Left renal cortex interstitium (tissue), 4 donors: ENCODE measurements around the gene TMEM120B. TPM values are rescaled to one million over a fixed set of nuclear protein-coding genes. Genes with fewer than 3 reads are reported as not detected.

Experiments used
- DNase-seq, 4 donors: peaks; one replicate each; pipeline ENCODE4 v3.0.0-alpha.2; 2013; ENCODE audit warnings: low read depth in 4 of 4, low spot score in 2 of 4, missing footprints in 1 of 4
- polyA plus RNA-seq, 4 donors: library from polyadenylated mRNA; unstranded; fragments of 120-200 nt; gene quantifications; one replicate each; pipeline ENCODE4 v1.2.1, GENCODE V29; 2013; ENCODE audit not compliant: insufficient read length in 4 of 4

TMEM120B gene
- polyA plus RNA-seq, 4 donors, result 7.2 to 16.7 (median 12.7) TPM

DNA sequence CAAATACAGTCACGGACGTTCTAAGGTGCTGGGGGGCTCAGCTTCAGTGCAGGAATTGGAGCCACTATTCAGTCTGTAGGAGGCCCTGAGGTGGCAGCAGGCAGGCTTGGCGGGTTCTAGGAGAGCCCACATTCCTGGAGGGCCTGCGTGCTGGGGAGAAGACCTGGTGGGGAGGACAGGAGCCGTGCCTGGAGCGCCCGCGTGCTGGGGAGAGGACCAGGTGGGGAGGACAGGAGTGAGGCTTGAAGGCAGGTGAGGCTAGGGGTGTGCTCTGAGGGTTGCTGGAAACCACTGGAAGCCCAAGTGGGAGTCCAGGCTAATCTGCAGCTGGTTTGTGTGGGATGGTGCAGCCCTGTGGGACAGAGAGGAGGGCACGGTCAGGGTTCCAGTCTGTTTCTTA, 57.8 kb downstream of the TMEM120B start:
- DNase-seq, result no peak

DNA sequence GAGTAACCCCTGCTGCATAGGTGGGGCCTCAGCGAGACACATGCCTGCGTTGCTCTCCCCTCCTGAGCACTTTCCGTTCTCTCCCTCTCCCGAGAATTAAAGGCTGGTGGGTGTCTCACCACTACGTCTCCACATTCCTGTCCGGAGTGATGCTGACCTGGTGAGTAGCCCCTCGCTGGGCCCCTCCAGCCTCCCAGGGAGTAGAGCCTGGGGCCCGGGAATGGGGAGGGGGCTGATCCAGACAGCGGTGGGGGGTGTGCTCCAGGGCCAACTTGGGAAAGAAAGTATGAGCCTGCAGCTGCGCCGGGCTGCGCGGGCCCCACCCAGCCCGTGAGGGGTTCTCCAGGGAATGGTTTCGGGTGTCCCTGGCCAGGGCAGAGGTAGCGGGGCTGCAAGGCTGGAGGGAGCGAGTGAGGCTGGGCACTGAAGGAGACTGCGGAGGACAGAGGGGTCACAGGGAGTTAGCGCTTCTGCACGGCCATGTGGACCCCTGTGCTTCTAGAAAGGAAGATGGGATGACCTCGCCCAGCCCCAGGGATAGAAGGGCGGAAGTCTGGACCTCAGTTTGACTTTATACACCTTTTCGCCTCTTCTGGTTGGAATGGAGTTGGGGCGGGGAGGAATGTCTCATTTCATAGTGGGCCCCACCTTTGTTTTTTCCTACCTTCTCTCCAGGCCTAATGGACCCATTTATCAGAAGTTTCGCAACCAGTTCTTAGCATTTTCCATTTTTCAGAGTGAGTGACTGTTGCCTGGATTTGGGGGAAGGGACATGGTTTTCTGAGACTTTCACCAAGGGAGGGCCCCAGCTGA, 58.5 kb downstream of the TMEM120B start:
- no peak for DNase-seq

GRCh38 chr12:121773011-121773777, 60.6 kb downstream of the TMEM120B start:
- DNase-seq, result no peak

GRCh38 chr12:121774968-121775474, 62.5 kb downstream of the TMEM120B start:
- DNase-seq, result no peak

GRCh38 chr12:121775501-121775900, 62.9 kb downstream of the TMEM120B start:
- DNase-seq, result no peak

GRCh38 chr12:121776190-121777098, 63.9 kb downstream of the TMEM120B start:
- DNase-seq, result no peak

DNA sequence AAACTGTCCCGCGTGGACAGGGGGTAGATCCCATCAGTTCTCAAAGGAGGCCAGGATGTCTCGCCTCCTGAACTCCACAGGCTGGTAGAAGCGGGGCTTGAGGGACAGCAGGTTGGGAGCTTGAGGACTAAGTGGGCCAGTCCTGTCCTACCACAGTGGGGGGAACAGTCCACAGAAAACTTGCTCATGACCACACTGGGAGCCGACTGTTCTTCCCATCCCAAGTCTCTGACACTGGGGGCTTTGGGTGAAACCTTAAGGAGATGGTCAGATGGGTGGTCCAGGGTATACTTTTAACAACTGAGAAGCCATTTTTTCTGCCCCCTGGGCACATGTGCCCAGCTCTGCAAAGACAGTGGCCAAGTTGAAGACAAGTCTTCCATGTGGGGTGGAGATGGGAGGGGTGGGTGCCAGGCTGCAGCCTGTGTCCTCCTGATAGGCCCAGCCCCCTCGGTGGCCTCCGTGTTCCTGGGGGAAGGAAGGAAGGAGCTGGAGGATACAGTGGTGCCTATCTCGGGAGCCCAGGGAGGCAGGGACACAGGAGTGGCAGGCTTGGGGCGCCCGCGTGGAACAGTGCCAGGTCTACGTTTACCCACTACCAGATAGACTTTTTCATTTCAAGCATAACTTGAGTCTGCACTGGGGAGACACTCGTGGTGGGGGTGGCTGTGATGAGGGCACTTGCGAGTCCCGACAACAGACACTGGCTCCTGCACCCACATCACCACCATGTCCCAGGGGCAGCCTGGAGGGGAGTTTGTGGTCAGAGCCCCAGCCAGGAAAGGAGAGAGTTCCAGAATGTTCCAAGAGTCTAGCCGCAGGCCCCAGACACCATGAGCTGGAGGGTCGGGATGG, 66.2 kb downstream of the TMEM120B start:
- no peak for DNase-seq

DNA sequence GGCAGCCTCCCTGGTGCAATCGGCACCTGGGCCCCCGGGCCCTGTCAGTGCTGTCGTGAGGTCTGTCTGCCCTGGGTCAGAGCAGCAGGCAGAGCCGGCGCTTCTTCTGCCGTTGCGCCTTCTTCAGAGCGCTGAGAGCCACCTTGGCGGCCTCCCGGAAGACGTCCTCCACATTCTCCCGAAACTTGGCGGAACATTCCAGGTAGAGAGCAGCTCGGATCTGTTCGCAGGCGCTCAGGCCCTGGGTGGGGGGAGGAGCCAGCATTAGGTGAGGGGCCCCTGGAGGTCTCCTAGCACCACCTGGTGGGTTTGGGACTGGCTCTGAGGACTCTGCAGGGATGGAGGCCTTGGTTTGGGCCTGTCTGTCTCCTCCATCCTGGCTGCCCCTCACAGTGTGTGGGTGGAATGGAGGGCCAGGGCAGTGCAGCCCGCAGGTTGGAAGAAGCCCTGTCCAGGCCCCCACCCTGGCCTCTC, 66.9 kb downstream of the TMEM120B start:
- DNase-seq, result no peak

DNA sequence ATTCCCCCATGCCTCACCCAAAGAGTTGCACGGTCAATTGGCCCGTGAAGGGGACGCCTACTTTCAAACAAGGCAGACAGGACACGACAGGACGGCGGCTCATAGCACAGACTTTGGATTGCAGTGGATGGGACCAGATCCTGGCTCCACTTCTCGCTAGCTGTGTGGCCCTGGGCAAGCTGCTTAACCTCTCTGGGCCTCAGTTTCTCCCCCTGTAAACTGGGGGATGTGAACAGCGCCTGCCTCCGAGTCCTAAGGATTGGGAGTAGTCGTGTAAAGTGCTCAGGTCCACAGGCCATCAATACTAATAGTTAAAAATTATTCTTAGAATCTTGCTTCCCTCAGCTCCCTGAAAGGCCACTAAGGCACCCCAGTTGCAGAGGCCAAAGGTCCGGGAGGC, 67.9 kb downstream of the TMEM120B start:
- DNase-seq, result no peak

- no peak for DNase-seq
These were observed 69.0 kb downstream of the TMEM120B start for GRCh38 chr12:121781484-121781997.

DNA sequence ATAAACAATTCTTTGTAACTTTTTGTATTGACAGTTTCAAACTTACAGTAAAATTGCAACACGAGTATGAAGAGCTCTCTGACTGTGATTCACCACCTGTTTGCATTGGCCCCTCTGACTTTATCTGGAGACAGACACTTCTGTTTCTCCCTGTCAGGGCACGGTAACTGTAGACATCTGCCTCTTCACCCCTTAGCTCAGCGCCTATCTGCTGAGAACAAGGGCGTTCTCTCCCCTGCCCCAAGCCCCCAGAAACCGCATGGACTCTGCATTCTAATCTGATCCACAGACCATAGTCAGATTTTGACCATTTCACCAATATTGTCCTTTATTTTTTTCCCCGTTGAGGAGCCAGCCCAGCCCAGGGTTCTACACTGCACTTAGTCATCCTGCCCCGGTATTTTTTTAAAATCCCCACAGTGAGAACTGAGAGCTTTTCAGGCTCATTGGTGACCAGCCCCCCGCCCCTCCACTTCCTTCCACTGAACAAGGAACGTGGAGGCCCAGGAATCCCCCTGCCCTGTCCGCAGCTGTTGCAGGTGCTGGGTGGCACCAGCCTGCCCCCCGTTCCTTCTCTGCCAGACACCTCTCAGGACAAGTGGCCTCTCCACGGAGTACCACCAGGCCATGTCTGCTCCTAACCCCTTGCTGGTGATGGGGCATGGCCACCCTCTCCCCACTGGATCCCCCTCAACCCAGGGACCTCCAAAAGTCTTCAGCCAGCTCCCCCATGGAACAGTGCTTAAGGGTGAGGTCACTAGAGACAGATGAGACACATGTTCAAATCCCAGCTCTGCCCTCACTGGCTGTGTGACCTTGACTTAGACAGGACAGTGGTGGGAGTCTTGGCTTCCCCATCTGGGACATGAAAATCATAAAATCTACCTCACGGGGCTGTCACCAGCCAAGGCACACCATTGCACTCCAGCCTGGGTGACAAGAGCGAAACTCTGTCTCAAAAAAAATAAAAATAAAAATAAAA, 69.7 kb downstream of the TMEM120B start:
- no peak for DNase-seq

GRCh38 chr12:121783766-121784165, 71.2 kb downstream of the TMEM120B start:
- DNase-seq, result no peak

- no peak for DNase-seq
These were observed 71.9 kb downstream of the TMEM120B start for GRCh38 chr12:121784460-121784859.

DNA sequence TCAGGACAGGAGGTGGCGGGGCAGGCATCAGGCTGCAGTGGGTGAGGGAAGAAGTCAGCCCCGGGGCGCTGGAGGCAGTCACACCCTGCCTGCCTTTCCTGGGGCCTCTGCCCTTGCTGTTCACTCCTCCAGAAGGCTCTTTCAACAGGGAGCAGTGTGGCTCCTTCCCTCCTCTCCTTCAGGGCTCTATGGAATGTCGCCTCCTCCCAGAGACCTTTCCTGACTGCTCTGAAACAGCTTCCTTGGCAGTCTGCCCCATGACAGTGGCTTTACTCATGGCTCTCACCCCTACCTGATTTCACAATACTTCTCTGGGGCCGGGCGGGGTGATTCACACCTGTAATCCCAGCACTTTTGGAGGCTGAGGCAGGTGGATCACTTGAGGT, 73.9 kb downstream of the TMEM120B start:
- no peak for DNase-seq

- no peak for DNase-seq
These were observed 74.8 kb downstream of the TMEM120B start for GRCh38 chr12:121787063-121788025.

DNA sequence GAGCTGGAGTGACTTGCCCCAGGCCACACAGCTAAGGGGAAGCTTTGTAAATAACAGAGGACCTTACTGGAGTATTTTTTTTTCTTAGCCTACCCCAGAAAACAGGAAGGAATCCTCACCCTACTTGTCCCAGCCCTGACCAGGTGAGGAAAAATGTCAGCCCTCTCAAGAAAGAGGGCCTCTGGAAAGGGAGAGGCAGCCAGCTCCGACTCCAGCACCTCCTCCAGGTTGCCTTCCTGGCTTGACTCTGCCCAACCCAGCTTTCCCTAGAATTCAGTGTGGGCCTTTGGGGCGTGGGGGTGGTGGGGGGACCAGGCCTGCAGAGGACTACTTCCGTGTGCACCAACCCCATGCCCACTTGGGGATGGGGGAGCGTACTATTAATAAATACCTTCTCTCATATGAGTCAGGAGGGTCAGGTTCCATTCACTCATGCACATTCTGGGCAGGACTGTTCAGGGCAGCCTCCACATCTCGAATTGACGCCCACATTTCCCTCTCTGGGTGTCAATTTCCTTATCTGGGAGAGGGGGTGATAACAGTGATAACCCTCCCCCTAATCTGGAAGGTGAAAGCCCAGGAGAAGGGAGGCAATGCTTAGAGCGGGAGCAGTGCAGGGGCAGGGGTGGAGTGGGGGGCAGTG, 75.7 kb downstream of the TMEM120B start:
- DNase-seq, result no peak
